HG02763 (cell line): Measurements from ENCODE around the gene MTMR4.
"Not testable (repeated sequence)": the region's sequence is repeated elsewhere in the genome, so short reads cannot be mapped to it uniquely, and the experiment has no call there.

ENCODE experiments used
- ATAC-seq: cut with Tn5 transposase; IDR thresholded peaks from one replicate; pipeline ENCODE4 v1.9.1; 2021; ENCODE audit warnings: mild to moderate bottlenecking, moderate library complexity; ENCODE audit not compliant: unreplicated experiment

MTMR4 gene

GRCh38 chr17:58513965-58514769, at the start of gene MTMR4:
MTMR4 (minus strand) TSS chr17:58514638; CDS start chr17:58514407, 231 bp downstream.
- ATAC-seq = no peak

- no peak for ATAC-seq
These were observed 46.1 kb upstream of the MTMR4 start for GRCh38 chr17:58560511-58560910.

- no peak for ATAC-seq
These were observed 43.5 kb upstream of the MTMR4 start for GRCh38 chr17:58557981-58558380.

- no peak for ATAC-seq
These were observed 42.4 kb upstream of the MTMR4 start for GRCh38 chr17:58556833-58557250.

- not testable (repeated sequence) for ATAC-seq
These were observed 40.7 kb upstream of the MTMR4 start for GRCh38 chr17:58555109-58555508.

GRCh38 chr17:58541249-58541648, 26.8 kb upstream of the MTMR4 start:
- no peak for ATAC-seq

- ATAC-seq = no peak
These were observed 25.3 kb upstream of the MTMR4 start for GRCh38 chr17:58539698-58540097.

GRCh38 chr17:58538811-58539409, 24.5 kb upstream of the MTMR4 start:
- no peak for ATAC-seq

- no peak for ATAC-seq
These were observed 22.8 kb upstream of the MTMR4 start for GRCh38 chr17:58537266-58537665.

- ATAC-seq = no peak
These were observed 22.1 kb upstream of the MTMR4 start for GRCh38 chr17:58536542-58536941.

GRCh38 chr17:58535431-58535830, 21.0 kb upstream of the MTMR4 start:
- ATAC-seq = no peak

- no peak for ATAC-seq
These were observed 20.5 kb upstream of the MTMR4 start for GRCh38 chr17:58534901-58535421.

- ATAC-seq = no peak
These were observed 19.9 kb upstream of the MTMR4 start for GRCh38 chr17:58534331-58534730.

- ATAC-seq = no peak
These were observed 19.3 kb upstream of the MTMR4 start for GRCh38 chr17:58533616-58534188.

GRCh38 chr17:58532555-58532951, 18.1 kb upstream of the MTMR4 start:
- ATAC-seq = no peak

- peak; percentile 59 for ATAC-seq
These were observed 17.5 kb upstream of the MTMR4 start for GRCh38 chr17:58531661-58532554.

GRCh38 chr17:58531122-58531521, 16.7 kb upstream of the MTMR4 start:
- ATAC-seq = no peak

- ATAC-seq = no peak
These were observed 16.2 kb upstream of the MTMR4 start for GRCh38 chr17:58530655-58531054.

GRCh38 chr17:58529275-58529674, 14.8 kb upstream of the MTMR4 start:
- no peak for ATAC-seq

- no peak for ATAC-seq
These were observed 14.0 kb upstream of the MTMR4 start for GRCh38 chr17:58528443-58528842.

GRCh38 chr17:58527949-58528348, 13.5 kb upstream of the MTMR4 start:
- ATAC-seq = no peak
